ENCODE measurements around the gene KLHL29. TPM values are rescaled to one million over a fixed set of nuclear protein-coding genes. Genes with fewer than 3 reads are reported as not detected.

KLHL29 gene
- total RNA-seq, 3 donors from 2014 or later = 2.6 to 13.0 (median 5.5) TPM

DNA sequence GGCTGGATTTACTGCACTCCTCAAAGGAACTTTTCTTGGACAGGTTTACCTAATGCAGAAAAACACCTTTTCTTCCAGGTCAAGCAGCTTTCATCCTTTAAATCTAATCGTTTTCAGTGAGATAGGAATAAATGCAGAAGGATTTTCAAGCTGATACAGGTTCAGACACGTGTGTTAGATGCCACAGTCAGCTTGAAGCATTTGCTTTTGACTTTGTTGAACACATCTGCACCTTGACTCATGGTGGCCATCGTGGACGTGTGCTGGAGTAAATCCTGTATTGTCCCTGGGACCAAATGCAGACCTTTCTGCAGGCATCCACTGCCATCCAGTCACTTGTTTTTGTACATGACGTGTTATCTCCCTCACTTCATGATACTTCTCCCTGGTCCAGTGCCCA is 61.9 kb downstream of the KLHL29 start:
- no peak for DNase-seq
- no peaks in the 10 kb centered on the region for H3K9me3 ChIP-seq
- intact Hi-C loops (cut with DNase I, micrococcal nuclease) = no loop called here
- H3K36me3 ChIP-seq (ENCODE audit: low read depth) = no peaks in the 10 kb centered on the region
- H3K4me1 ChIP-seq (ENCODE audit: low read depth) = no peaks in the 10 kb centered on the region
- TF ChIP-seq, protein P1, sequence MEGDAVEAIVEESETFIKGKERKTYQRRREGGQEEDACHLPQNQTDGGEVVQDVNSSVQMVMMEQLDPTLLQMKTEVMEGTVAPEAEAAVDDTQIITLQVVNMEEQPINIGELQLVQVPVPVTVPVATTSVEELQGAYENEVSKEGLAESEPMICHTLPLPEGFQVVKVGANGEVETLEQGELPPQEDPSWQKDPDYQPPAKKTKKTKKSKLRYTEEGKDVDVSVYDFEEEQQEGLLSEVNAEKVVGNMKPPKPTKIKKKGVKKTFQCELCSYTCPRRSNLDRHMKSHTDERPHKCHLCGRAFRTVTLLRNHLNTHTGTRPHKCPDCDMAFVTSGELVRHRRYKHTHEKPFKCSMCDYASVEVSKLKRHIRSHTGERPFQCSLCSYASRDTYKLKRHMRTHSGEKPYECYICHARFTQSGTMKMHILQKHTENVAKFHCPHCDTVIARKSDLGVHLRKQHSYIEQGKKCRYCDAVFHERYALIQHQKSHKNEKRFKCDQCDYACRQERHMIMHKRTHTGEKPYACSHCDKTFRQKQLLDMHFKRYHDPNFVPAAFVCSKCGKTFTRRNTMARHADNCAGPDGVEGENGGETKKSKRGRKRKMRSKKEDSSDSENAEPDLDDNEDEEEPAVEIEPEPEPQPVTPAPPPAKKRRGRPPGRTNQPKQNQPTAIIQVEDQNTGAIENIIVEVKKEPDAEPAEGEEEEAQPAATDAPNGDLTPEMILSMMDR (IDR thresholded peaks at IDR 0.05) = no peak
- H3K4me3 ChIP-seq = no peak overlapping the region
- ATAC-seq = no peak

DNA sequence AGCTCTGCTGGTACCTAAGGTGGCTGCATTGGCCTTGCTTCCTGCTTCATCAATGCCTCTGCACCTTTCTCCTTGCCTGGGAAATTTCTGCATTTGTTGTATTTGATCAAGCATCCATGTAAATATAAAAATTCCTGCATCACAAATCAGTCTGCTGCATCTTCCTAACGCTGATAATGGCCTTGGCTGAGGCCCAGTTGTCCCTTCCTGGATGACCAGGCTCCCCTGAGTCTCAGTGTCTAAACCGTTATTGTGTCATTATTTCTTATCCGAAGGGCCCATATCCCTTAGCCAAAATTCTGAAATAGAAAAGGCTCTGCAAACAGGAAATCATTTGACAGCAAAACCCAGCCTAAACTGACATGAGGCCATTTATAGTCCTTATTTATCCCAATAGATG is 62.4 kb downstream of the KLHL29 start:
- no peaks in the 10 kb centered on the region for H3K9me3 ChIP-seq
- DNase-seq = no peak
- intact Hi-C loops (cut with DNase I, micrococcal nuclease) = no loop called here
- ATAC-seq = no peak
- H3K4me1 ChIP-seq (ENCODE audit: low read depth) = no peaks in the 10 kb centered on the region
- H3K4me3 ChIP-seq = no peak overlapping the region
- TF ChIP-seq, protein P1 (IDR thresholded peaks at IDR 0.05) = no peak
- no peaks in the 10 kb centered on the region for H3K36me3 ChIP-seq (ENCODE audit: low read depth)

DNA sequence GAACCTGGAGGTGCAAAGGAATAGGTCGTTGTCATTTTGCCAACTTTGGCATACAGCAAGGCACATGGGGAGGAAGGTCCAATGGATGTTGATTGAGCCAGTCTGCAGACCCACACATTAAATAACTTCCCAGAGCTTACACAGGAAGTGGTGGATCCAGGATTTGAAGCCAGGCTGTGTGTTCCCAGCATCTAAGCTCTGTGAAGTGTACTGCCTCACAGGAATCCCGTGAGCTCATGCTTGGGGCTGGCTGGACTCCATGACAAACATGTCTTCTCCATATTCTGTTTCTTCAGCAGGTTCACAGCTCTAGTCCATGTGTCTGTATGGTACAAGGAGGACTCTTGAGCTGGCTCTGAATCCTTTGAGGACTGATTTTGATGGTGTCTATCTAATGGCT is 63.9 kb downstream of the KLHL29 start:
- no peaks in the 10 kb centered on the region for H3K36me3 ChIP-seq (ENCODE audit: low read depth)
- intact Hi-C loops (cut with DNase I, micrococcal nuclease) = no loop called here
- no peak for DNase-seq
- peaks cover 5% of the 10 kb centered on the region for H3K4me1 ChIP-seq (ENCODE audit: low read depth)
- no peak overlapping the region for H3K4me3 ChIP-seq
- H3K9me3 ChIP-seq = no peaks in the 10 kb centered on the region
- TF ChIP-seq, protein P1 (IDR thresholded peaks at IDR 0.05) = no peak
- ATAC-seq = no peak

DNA sequence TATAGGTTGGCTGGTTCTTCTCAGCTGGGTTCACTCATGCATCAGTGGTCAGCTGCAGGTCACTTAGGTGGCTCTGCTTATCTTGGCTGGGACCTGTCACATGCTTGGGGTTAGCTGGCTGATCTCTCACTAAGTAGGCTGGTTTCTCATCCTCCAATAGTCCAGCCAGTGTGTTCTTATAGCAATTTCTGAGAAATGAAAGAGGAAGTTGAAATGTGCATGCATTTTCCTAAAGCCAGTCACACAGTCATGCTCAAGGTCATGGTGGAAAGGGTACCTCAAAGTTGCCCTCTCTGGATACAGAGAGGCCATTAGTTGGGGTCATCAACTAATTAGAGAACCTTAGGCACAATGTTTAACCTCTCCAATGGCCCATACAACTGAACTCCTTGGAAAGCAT is 64.4 kb downstream of the KLHL29 start:
- TF ChIP-seq, protein P1 (IDR thresholded peaks at IDR 0.05) = no peak
- DNase-seq = no peak
- no peak for ATAC-seq
- Histone ChIP-seq H3K36me3 (ENCODE audit: low read depth) (no peaks in the 10 kb centered on the region), H3K4me3 (no peak overlapping the region), H3K9me3 (no peaks in the 10 kb centered on the region), H3K4me1 (ENCODE audit: low read depth) (peaks cover 5% of the 10 kb centered on the region)
- intact Hi-C loops (cut with DNase I, micrococcal nuclease) = no loop called here

DNA sequence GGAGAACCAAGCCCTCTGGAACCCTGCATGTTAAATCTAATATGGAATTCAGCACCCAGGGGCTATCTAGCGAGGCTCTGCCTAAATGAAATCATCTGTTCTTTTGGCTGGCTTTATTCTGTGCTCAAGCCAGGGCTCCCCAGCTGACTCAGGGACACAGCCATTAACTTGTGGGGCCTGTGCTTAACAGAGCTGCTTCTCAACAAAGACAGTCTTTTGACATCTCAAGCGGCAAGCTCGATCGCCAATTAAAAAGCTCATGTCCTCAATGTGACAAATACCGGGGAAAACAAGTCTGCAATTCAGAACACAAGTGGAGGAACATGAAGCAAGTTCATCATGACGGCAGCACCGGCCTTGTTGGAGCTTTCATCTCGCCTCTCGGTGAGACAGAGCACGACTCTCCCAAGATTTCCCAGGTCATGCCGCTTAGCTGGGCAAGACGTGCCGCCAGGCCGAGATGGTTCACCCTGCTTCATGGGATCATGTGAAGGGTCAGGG is 64.9 kb downstream of the KLHL29 start:
- no peaks in the 10 kb centered on the region for H3K36me3 ChIP-seq (ENCODE audit: low read depth)
- peaks cover 5% of the 10 kb centered on the region for H3K4me1 ChIP-seq (ENCODE audit: low read depth)
- DNase-seq (no peak), ATAC-seq (no peak)
- no peaks in the 10 kb centered on the region for H3K9me3 ChIP-seq
- TF ChIP-seq, protein P1 (IDR thresholded peaks at IDR 0.05) = no peak
- no peak overlapping the region for H3K4me3 ChIP-seq
- intact Hi-C loops (cut with DNase I, micrococcal nuclease) = no loop called here

DNA sequence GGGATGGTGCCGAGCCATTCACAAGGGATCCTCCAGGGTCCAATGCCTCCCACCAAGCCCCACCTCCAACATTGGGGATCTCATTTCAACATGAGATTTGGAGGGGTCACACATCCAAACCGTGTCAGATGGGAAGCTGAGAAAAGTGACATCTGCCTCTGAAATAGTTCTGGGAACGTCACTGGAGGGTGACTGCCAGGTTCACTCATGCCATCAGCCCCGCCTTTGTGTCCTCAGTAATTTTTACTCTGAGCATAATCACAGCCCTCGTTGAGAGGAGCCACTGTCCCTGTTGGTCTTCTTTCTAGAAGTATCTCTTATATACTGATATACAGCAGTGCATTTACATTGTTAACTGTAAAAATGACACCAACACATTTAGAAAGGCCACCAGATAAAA is 67.4 kb downstream of the KLHL29 start:
- intact Hi-C loops (cut with DNase I, micrococcal nuclease) = no loop called here
- ATAC-seq (no peak), DNase-seq (no peak)
- no peaks in the 10 kb centered on the region for H3K9me3 ChIP-seq
- peaks cover 5% of the 10 kb centered on the region for H3K4me1 ChIP-seq (ENCODE audit: low read depth)
- H3K4me3 ChIP-seq = no peak overlapping the region
- TF ChIP-seq, protein P1 (IDR thresholded peaks at IDR 0.05) = no peak
- no peaks in the 10 kb centered on the region for H3K36me3 ChIP-seq (ENCODE audit: low read depth)
